Activated CD4-positive, alpha-beta T cell treated with anti-CD3 and anti-CD28 coated beads, Interleukin-2, amount 50 U/mL, for 4 hours (primary cell): ENCODE data around the gene MAGI1.
"Not testable (repeated sequence)": the region's sequence is repeated elsewhere in the genome, so short reads cannot be mapped to it uniquely, and the experiment has no call there.

Experiments used
- DNase-seq, 2 experiments: peaks; one replicate each; pipeline ENCODE4 v3.0.0-alpha.2; 2020

The MAGI1 gene

DNA sequence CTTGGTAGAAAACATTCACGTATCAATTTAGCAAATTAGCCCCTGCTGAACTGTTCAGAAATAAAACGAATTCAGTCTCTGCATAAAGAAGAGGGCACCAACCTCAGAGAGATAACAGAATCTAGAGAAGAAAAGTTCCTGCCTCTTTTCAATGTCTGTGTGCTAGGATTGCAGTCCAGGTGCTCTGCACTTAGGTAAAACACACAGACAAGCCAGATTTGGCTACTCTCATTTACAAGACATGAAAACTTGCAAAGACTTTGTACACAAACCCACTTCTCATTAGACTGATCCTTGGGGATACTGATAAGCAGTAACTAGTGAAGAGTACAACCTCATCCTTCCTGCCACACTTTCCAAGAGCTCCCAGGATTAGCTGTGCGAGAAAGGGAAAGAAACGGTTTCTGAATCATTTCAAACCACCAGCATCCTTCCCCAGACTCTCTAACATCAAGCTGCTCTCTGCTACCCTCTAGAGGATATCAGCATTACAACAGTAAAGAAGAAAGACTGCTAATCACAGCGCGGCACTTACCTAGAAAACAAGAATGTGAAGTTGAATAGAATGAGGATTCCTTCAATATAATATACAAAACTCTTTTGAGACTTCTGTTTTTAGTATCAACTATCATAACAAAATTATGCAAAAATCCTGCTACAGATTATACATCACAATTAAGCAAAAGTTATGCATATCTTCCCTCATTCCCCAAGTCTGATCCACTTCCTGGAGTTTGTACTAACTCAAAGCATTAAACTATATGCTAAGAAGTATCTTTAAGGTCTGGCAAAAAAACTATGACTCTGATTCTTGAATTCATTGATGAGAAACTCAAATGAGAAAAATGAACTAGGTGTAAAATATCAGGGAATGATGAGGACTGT is 306.4 kb downstream of the MAGI1 start:
- no peak for DNase-seq

DNA sequence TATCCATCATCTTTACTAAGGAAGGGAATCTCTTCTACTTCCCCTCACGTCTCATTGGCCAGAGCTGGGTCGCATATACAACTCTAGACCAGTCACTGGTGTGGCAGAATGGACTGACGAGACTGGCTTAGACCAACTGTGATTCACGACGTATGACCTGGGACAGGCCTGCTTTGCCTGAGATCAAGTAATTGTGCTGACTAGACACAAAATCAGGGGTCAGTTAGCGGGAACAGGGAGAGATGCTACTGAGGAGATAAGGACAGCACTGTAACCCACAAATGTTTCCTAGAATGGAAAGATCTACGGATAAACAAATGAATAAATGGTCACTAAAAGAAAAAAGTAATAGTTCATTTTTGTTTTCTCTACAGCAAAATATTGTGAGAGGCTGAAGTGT is 308.3 kb downstream of the MAGI1 start:
- DNase-seq: no peak

DNA sequence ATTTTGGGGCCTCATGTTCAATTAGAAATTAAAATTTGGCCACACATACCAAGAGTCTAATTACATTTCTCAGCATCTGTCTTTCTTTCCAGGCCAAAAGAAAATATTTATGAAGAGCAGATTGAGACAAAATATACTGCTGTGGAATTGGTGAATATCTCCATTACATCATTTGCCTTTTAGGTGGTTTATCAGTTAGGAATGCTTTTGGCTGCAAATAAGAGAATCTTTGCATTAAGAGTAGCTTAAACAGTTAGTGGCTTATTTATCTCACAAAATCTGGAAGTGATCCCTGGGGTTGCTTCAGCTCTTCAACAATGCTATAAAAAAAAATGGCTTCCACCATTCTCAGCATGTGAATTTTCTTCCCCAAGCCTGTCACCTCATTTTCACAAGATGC is 308.7 kb downstream of the MAGI1 start:
- DNase-seq: no peak

DNA sequence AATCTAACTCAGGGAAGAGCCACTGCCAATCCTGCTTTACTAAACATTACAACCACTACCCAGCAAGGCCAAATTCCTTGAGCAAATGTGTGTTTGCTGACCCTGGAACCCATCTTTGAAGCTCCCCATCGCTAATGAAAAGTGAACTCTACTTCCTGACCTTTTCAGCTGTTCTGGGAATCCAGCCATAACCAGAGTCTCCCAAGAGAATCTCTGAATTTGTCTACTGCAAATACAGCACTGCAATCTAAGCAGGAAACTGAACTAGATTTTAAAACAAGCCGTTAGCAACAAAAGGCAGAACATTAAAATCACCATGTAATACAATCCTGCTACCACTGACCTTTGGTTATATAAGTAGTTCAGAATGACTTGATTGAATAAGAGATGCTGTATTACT is 309.2 kb downstream of the MAGI1 start:
- DNase-seq: no peak

DNA sequence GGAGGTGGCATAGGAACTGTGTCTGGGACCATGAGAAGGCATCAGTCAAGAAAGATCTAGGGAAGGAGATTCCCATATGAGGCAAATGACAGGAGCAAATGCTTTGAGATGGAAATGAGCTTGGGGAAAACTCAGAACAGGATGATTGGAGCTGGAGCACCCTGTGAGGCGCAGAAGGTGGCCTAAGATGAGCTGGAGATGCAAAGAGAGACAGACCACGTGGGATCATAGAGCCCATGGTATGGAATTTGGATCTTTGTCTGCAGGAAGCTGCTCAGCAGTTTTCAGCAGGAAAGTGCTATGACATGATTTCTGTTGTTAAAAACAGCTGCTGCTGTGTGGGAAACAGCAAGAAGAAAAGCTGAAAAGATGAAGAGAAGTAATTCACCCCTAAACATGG is 310.6 kb downstream of the MAGI1 start:
- no peak for DNase-seq

DNA sequence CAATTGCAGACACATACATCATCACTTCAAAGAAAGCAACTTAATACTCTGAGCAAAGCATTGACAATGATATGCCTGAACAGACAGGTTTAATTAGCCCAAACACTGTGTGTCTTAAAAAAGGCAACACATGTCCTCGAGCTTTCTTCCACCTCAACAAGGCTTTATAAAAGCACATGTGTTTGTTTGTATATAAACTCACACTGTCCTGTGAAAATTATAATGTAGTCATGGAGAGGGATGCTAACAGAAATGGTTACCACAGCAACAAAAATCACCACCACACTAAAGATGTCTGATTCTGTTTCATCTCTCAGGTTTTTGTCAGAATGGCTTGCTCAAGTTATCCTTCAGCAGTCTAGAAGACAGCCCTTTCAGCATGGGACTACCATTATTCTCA is 314.7 kb downstream of the MAGI1 start:
- no peak for DNase-seq

DNA sequence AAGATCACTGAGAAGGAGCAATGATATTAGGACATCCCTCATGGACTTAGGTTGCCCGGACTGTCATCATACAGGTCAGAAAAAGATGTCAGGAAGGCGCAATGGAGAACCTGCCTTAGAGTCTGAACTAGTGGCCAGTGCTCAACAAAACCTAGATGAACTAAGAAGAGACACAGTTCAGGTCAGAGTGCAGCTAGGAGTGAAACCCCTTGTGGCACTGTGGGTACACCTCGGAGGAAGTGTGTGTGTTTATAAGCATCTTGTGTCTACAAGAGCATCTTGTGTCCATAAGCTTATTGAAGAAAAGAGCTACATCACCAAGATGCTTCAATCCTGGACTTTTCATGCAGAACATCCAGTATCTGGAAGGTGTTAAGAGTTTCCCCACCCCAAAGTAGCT is 315.7 kb downstream of the MAGI1 start:
- DNase-seq: no peak

DNA sequence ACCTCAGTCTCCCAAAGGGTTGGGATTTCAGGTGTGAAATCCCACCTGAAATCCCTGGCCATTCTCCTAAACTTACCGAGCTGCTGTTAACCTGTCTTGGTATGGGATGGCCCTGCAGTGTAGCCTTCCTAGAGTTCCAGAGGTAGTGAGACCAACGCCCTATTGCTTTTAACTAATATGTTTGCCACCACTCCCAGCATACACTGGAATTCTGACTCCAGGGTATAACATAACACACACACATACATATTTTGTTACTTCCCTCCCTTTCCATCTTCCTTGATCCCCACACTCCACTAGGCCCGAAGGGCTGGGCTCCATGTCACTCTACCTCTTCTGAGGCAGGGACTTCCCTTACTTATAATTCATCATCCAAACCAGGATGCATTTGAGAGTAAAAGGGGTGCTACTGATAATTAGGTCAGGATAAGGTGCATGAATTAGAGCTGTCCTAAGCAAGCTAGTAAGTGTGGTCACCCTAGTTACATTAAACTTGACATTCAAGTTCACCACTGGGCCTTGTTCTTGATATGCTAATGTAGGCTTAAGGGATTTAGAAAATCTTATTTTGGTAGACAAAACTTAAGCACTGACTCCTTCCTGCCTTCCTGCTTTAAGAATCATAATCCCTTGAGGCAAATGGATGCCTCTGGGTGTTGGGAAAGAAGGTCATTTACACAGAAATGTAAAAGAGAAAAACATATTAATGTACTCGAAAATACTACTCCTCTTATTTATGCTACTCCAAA is 317.6 kb downstream of the MAGI1 start:
- DNase-seq: no peak

DNA sequence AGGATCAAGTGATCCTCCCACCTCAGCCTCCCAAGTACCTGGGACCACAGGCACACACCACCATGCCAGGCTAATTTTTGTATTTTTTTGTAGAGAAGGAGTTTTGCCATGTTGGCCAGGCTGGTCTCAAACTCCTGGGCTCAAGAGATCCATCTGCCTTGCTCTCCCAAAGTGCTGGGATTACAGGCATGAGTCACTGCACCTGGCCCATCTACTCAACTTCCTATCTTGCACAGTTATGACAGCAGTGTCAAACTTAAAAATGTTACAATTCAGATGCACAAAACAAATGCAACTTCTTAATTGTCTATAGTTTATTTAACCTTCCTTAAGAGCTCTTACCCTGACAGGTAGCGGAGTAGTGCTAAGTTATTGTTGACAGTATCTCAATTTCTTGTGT is 319.1 kb downstream of the MAGI1 start:
- not testable (repeated sequence) for DNase-seq

DNA sequence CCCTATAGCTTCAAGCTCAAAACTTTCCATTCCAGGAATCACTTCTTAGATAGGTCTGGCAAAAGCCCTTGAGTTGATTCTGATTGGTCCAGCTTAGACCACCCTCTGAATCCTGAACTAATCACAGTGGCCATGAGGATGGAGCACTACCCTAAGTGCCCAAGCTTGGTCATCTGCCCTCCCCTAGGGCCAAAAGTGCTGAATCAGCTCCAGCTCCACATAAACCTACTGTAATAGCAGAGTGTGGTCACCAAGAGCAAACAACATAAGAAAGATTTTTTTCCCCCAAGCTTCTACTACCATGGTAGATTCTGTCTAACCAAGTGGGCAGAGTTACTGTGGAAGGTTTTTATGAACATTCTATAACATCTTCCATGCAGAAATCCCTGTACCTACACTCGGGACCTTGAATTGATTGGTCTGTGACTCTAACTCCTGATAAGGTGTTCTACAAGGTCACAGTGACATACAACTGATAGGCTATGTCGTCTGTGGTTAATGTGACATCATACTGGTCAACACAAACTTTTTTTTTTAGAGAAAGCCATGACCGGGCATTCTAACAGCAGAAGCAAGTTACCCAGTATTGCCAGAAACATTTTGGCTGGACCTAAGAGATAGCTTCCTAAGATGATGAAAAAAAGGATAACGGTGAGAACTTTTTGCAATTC is 320.9 kb downstream of the MAGI1 start:
- DNase-seq: no peak

DNA sequence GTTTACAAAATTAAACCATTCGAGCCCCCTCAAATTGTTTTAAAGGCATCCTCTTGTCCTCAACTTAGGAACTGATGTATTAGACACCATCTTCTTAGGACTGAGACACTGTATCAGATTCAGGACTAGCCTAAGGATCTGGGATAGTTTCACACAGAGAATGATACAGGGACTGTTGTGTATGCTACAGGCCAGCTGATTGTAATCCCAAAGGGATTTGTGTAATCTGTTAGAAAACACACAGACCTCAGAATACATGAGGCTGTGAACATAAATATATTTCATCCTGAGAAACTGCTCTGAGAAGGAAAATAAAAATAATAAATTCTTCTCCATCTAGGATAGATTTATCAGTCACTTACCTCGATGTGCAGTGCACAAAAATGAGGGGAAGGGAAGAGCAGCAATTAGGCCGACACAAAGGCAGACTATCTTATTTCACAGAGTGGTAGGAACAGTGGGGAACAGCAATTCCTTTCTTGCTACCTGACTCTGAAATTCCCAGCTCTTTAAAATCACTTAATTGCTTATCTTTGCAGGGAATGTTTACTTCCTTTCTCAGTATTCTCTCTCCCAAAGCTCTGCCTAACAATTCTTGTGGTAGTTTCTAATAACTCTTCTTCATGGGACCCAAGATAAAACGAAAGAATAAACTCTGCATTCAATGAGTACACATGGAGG is 322.5 kb downstream of the MAGI1 start:
- no peak for DNase-seq

DNA sequence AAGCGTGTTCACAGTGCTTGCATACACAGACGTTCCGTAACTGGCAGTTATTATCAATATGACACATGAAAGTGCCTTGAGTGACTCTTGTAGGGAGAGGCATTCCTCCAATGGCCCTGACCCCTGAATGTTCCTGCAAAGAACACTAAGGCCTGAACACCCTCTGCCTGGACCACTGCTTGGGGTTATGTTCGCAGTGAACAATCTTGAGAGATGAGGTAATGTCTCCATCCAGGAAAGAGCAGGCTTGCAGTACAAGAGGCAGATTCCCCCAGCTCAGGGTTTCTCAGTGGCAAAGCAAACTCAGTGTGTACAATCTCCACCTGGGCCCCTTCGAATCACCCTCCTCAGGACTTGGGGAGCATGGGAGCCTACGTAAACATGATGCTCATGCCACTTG is 324.6 kb downstream of the MAGI1 start:
- no peak for DNase-seq

DNA sequence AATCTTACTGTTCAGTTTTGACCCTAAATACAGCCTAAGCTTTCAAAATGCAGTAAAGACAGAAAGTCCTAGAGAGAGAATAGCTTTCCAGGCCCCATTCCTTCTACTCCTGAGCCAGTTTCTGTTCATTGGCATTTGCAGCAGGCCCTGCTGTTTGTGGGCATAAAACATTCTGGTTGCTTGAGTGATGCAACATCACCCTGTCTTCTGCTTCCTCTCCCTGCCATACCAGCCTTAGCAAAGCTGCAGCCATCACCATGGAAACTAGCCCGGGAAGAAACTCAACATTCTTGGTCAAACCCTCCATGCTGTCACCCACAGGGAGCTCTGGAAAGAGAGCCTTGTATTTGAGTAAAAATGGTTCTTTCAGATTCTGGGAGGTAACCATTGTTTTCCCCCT is 325.7 kb downstream of the MAGI1 start:
- DNase-seq: no peak

DNA sequence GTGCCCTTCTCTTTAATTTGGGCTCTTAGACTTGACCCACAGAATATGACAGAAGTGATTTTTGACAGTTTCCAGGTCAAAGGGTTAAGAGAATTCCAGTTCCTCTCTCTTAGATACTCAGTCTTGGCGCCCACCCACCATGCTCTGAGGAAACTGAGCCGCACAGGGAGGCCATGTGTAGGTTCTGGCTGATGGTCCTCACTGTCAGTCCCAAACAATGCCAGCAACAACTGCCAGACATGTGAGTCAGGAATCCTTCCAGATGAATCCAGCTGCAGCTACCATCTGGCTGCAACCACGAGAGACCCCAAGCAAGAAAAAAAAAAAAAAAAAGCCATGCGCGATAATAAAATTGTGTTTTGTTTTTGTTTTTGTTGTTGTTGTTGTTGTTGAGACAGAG is 326.6 kb downstream of the MAGI1 start:
- no peak for DNase-seq

DNA sequence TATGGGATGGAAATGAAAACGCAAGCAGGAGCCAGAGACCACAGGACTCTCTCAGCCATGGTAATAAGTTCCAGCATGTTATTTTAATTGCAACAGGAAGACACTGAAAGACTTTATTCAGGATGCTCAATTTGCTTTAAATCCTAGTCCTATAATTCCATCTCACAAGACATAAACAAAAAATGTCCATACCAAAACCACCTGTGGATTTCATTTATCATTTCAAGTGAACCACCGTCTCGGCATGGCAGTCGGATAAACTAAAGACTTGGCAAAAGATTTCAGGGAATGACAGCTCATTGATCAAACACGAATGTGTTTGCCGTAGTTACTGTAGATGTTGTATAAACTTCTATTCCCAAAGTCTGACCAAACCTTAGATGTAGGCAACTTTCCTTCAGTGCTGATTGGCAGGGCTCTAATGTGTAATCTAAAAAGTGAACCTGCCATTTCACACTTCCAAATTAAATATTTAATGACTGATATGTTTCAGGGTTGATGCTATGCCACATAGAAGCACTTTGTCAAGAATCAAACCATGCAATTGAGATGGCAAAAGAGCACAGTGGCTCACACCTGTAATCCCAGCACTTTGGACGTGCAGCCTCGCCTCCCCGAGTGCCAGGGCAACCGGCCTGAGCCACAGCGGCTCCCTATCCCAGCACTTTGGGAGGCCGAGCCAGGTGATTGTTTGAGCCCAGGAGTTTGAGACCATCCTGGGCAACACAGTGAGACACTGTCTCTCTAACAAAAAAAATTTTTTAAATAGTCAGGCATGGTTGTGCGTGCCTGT is 331.7 kb downstream of the MAGI1 start:
- DNase-seq: no peak

DNA sequence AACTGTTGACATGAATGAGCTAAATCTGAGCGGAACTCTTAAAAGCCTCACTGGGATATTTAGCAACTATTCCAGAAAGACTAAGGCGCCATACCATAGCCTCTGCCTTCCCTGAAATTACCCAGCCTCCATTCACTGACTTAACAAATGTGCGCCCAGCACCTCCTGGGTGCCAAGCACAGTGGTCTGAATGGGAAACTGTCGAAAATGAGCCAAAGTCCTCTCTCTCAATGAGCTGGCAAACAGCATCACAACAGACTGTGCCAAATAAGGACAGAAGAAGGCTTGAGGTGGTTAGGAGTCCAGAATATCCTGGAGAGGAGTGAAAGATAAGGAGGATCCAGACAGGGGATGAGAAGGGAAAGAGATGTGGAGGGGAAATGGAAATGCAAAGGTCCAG is 332.4 kb downstream of the MAGI1 start:
- no peak for DNase-seq

DNA sequence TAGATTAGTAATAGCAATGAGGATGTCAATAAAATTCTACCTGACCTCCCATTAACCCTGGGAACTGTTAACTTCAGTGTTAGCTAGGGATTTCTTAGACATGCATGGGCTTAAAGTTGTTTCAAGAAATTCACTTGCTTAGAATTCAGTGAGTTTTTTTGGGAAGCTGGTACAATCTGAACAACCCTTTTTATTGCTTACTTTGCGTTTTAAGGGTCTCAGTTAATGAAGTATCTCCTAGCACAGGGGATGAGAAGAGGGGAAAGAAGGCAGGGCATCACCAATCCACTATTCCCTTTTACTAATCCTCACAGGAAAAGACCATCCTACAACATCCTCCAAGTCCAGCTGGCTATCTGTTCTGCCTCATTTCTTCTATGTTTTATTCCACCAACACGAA is 334.9 kb downstream of the MAGI1 start:
- no peak for DNase-seq

DNA sequence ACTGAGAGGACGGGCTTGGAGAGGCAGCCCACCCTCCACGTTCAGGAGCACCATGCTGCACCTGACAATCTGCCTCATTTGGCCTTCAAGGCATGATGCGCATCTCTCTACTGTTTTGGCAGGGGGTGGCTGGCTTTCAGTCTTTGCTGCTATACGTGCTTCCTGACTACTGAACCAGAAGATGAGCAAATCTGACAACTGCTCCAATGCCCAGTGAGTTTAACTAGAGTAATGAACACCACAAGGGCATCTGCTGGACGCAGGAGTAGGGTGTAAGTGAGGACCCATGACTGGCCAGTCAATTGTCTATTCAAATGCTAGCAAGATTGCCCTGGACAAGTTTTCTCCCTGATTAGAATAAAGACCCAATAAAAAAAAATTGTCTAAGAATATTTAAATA is 335.7 kb downstream of the MAGI1 start:
- no peak for DNase-seq

DNA sequence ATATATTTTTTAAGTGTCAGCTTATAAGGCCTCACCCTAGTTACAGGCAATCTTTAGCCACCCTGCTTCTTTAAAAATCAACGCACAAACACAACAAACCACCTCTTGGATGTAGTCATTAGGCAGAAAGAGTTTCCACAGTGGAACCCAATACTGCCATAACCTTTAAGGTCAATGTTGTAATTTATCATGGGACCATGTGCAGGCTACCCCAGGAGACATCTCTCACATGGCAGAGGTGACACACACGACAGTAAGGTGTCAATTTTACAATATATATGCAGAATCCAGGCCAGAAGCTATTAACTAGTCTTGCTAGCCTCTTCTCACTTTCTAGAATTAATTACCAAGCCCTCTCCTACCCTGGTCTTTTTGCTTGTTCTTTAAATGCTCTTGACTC is 336.5 kb downstream of the MAGI1 start:
- no peak for DNase-seq

DNA sequence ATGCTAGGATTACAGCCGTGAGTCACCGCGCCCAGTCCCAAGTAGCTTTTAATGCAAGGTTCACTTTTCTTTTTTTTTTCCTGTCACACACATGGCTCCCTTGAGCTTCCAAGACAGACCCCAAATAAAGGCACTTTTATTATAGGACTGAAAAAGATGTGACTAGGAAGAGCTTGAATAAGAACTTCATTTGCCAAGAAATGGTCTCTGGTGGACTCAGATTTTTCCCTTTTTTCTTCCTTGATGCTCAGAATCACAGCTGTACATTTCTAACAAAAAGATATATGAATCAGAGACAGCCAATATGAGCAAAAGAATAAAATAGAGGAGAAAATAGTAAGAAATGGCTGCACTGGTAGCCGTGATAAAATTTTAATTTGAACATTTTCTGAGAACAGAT is 337.2 kb downstream of the MAGI1 start:
- no peak for DNase-seq

DNA sequence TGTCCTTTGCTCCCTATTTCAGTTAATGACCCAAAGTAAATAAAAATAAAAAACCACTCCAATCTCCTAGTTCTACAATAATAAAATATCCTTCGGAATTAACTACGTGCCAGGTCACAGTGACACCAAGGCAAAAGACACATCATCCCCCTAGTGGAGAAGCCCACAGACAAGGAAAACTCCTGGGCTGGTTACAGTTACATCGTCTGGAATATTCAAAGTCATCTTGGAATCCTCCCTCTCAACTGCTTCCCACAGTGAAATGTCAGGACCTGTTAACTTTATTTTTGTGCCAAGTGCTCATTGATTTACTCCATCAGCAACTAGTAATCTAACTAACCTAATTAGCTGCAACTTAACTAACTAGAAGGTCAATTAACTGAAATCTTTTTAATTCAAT is 349.3 kb downstream of the MAGI1 start:
- DNase-seq: no peak

DNA sequence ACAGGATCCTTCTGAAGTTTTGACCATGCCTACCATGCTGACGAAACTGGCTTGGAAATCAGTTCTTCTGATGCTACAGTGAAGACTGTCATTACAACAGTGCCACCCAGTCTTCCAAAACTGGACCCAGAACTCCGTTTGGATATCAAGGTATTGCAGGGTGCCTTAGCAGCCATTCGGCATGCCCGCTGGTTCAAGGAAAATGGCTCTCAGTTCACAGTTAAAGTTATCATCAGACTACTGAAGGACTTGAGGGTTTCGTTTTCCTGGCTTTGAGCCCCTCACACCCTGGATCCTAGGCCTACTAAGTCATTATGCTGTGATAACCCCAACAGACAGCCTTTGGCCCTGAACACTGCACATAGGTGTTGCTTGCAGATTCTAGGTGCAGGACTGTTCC is 351.0 kb downstream of the MAGI1 start:
- DNase-seq: no peak
